ENCODE results near the gene TMEM25.

DNA sequence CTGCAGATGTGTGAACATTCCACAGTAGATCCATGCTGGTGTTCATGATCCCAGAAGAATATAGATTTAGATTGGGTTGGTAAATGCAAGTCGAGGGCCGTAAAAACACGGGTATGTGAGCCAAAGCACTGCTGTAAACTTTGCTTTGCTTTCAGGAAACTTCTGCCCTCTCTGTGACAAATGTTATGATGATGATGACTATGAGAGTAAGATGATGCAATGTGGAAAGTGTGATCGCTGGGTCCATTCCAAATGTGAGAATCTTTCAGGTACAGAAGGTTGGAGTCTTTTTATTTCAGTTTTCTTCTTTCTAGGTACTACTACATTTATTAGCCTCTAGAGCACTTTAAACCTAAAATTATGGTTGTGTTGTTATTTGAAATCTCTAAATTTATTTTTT is 40.0 kb upstream of the TMEM25 start:
- no peak for TF ChIP-seq FOXA1 (IDR thresholded peaks at IDR 0.05)
- TF ChIP-seq SP1 (IDR thresholded peaks at IDR 0.05), result no peak
- TF ChIP-seq ARNT (IDR thresholded peaks at IDR 0.05), result no peak
- no peak for TF ChIP-seq NFRKB (IDR thresholded peaks at IDR 0.05)

Data from HEK293T (cell line).